Prostate gland (tissue), 2 donors: ENCODE data around the gene ADAM11.

Experiments used
- POLR2A ChIP-seq: fragments of 450-650 bp; IDR thresholded peaks from one replicate; pipeline ENCODE4 v1.6.1; 2016; ENCODE audit warnings: antibody characterized with exemption, mild to moderate bottlenecking
- POLR2AphosphoS5 ChIP-seq: sonication (generic); formaldehyde crosslinking; IDR thresholded peaks from one replicate; pipeline ENCODE4 v1.6.1; 2017; ENCODE audit warnings: antibody characterized with exemption
- TF ChIP-seq, protein P1 (sequence below), 4 experiments: fragments of 200-600 bp in 2 of 4; fragments of 450-650 bp in 2 of 4; sonication (generic) in 2 of 4; IDR thresholded peaks; 1 replicate in 3 of 4; 2 replicates in 1 of 4; pipeline ENCODE4 v1.5.1; 2016 to 2019; ENCODE audit warnings: antibody characterized with exemption in 4 of 4, mild to moderate bottlenecking in 2 of 4, moderate library complexity in 2 of 4

DNA sequence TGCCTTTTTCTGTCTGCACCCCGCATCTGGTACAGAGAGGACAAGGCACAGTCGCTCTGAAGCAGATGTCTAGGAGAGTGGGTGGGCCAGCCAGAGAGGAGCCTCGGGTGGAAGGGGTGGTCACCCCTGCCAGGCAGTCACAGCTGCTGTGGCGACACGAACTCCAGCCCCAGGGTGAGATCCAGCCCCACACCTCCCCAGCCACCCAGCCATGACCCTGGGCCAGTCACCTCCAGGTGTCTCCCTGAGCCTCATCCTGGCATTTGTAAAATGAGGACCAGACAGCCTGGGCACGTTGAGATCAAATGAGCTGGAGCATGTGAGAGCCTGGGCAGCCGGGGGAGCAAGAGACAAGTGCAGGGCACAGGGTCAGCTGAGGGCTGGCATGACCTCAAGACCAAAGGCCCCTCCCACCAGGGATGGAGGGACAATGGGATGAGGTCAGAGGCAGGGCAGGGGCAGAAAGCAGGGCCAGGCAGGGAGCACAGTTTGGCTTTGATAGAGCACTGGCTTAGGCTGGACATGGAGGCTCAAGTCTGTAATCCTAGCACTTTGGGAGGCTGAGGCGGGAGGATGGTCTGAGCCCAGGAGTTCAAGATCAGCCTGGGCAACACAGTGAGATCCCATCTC, 7.7 kb downstream of the ADAM11 start:
- TF ChIP-seq, protein P1, sequence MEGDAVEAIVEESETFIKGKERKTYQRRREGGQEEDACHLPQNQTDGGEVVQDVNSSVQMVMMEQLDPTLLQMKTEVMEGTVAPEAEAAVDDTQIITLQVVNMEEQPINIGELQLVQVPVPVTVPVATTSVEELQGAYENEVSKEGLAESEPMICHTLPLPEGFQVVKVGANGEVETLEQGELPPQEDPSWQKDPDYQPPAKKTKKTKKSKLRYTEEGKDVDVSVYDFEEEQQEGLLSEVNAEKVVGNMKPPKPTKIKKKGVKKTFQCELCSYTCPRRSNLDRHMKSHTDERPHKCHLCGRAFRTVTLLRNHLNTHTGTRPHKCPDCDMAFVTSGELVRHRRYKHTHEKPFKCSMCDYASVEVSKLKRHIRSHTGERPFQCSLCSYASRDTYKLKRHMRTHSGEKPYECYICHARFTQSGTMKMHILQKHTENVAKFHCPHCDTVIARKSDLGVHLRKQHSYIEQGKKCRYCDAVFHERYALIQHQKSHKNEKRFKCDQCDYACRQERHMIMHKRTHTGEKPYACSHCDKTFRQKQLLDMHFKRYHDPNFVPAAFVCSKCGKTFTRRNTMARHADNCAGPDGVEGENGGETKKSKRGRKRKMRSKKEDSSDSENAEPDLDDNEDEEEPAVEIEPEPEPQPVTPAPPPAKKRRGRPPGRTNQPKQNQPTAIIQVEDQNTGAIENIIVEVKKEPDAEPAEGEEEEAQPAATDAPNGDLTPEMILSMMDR (IDR thresholded peaks at IDR 0.05), result no peak
- TF ChIP-seq POLR2AphosphoS5 (no peak), POLR2A (no peak)
